GM19023 (cell line): ENCODE measurements around the gene ENGASE.

Experiments
- ATAC-seq: cut with Tn5 transposase; IDR thresholded peaks from one replicate; pipeline ENCODE4 v1.9.1; 2021; ENCODE audit warnings: mild to moderate bottlenecking, moderate library complexity; ENCODE audit not compliant: unreplicated experiment

ENGASE gene

DNA sequence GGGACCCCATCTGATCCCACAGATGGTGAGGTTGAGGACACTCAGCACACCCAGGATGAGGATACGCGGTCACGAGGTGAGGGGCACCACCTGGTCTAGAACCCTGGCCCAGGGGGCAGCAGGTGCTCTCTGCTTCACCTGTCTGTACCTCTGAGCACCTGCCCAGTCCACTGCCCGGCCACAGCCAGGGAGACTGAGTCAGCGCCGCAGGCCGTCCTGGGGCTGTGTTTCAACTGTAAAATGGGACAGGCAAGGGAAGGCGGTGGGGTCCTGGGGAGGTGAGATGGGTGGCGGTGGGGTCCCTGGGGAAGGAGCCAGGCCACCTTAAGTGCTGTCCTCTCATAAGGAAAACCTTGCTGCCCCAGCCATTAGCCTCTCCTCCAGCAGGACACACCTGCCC lies 60.4 kb downstream of the ENGASE start:
- ATAC-seq, result no peak

DNA sequence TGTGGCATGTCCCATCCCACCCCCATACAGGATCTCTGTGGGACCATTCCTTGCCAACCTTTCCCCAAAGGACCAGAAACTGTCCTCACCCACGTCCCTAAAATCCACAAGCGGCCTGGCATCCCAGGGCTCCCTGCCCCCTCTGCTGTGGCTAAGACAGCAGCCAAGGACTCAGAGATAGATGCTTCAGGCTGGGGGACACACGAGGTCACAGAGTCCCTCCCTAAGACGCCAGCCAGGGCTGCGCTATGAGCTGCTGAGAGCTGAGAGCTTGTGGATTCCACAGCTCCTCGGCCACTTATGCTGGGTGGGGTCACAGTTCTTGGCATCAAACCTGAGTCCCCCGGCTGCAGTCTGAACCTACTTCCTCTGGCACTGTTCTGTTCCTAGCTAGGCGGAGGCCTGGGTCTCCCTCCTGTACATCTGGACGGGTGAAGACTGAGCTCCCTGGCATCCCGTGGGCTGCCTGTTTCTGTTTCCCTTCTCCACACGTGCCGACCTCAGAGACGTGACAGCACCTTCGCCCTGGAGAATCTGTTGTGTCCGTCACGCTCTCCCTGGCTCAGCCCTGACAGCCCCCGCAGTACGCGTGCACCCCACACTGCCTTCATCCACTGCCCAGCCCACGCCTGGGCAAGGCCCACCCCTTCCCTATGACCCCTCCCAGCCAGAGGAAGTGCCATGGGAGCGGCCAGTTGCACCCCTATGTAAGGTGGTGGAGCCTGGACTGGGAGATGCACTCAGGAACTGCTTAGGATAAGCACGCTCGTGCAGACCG lies 61.2 kb downstream of the ENGASE start:
- ATAC-seq, result no peak
